Measurements from ENCODE around the gene PRSS1. TPM values are rescaled to one million over a fixed set of nuclear protein-coding genes. Genes with fewer than 3 reads are reported as not detected.
"Not testable (repeated sequence)": the region's sequence is repeated elsewhere in the genome, so short reads cannot be mapped to it uniquely, and the experiment has no call there.

The PRSS1 gene
- total and polyA plus RNA-seq, 2 donors (not counting 1 experiment from before 2014, with no cell fraction given), result not detected

GRCh38 chr7:142767861-142768260 is 18.6 kb downstream of the PRSS1 start:
- no peak overlapping the region for H3K4me2 ChIP-seq (replicated peaks; ENCODE audit: low read depth, low read length, poor library complexity, severe bottlenecking)
- H3K27me3 ChIP-seq (replicated peaks in 1 of 4; ENCODE audit: control extremely low read depth in 1 of 4, control insufficient read depth in 3 of 4, insufficient read depth in 4 of 4, low read length in 3 of 4), result peaks cover 0 to 3% (median 0%) of the 10 kb centered on the region in 4 experiments
- ATAC-seq (ENCODE audit: low read depth) (no peak), DNase-seq (no peak)
- H3K9me3 ChIP-seq (ENCODE audit: control extremely low read depth in 1 of 3, control insufficient read depth in 2 of 3, insufficient read depth in 1 of 3, low read length in 2 of 3), result no peaks in the 10 kb centered on the region
- Mint-ChIP-seq H3K4me3 (no peak overlapping the region), H3K27ac (no peak overlapping the region), H3K9me3 (ENCODE audit: insufficient read depth) (no peaks in the 10 kb centered on the region), H3K27me3 (peaks cover 4% of the 10 kb centered on the region), H3K4me1 (peaks cover 21% of the 10 kb centered on the region)
- H3K79me2 ChIP-seq (ENCODE audit: control insufficient read depth, insufficient read depth, low read length), result no peaks in the 10 kb centered on the region
- H3K36me3 ChIP-seq (replicated peaks in 1 of 2; ENCODE audit: control extremely low read depth in 1 of 2, control insufficient read depth in 1 of 2, extremely low read depth in 1 of 2, insufficient read depth in 2 of 2, low read length in 1 of 2), result no peaks in the 10 kb centered on the region
- no peak overlapping the region for H3K4me3 ChIP-seq (ENCODE audit: control extremely low read depth in 1 of 5, extremely low read depth in 1 of 5, insufficient read depth in 1 of 5, low read depth in 2 of 5, low read length in 4 of 5)
- CTCF ChIA-PET, result interaction anchor here (1.3 to 5.5 kb wide), 2 partner anchors 15 to 56 kb away, joined by 5 to 41 read pairs; no protein-coding TSS in a partner anchor
- H3K9ac ChIP-seq (ENCODE audit: low read length), result no peak overlapping the region
- no peaks in the 10 kb centered on the region for H4K20me1 ChIP-seq (ENCODE audit: control insufficient read depth, insufficient read depth, low read length, poor library complexity, severe bottlenecking)
- 100% methylated on average over 1 of the region's 1 CpG for WGBS (ENCODE audit: insufficient coverage)
- TF ChIP-seq EZH2 (IDR thresholded peaks at IDR 0.05; ENCODE audit: borderline replicate concordance, insufficient read depth, low read depth, low read length, poor library complexity, severe bottlenecking) (no peak), CTCF (IDR thresholded peaks at IDR 0.05) (no peak)
- no peak overlapping the region for H2AFZ ChIP-seq (ENCODE audit: insufficient read depth, low read depth, low read length, poor library complexity, severe bottlenecking)
- no peak overlapping the region for H3K27ac ChIP-seq (ENCODE audit: low read length in 2 of 2)
- intact Hi-C loops (cut with micrococcal nuclease), result no loop called here
- POLR2A ChIA-PET, result interaction anchor here (1.1 kb wide), 1 partner anchor 29 kb away, joined by 4 read pairs; no protein-coding TSS in a partner anchor
- peaks cover 9 to 21% of the 10 kb centered on the region in 2 donors for H3K4me1 ChIP-seq (ENCODE audit: control insufficient read depth in 2 of 2, insufficient read depth in 2 of 2, low read length in 2 of 2)

GRCh38 chr7:142768885-142769284 is 19.6 kb downstream of the PRSS1 start:
- H3K27ac ChIP-seq (ENCODE audit: low read length in 2 of 2); POLR2A ChIA-PET; H3K4me3 Mint-ChIP-seq; H3K9me3 Mint-ChIP-seq (ENCODE audit: insufficient read depth); H3K36me3 ChIP-seq (replicated peaks in 1 of 2; ENCODE audit: control extremely low read depth in 1 of 2, control insufficient read depth in 1 of 2, extremely low read depth in 1 of 2, insufficient read depth in 2 of 2, low read length in 1 of 2); H3K27me3 ChIP-seq (replicated peaks in 1 of 4; ENCODE audit: control extremely low read depth in 1 of 4, control insufficient read depth in 3 of 4, insufficient read depth in 4 of 4, low read length in 3 of 4); H2AFZ ChIP-seq (ENCODE audit: insufficient read depth, low read depth, low read length, poor library complexity, severe bottlenecking); H3K27ac Mint-ChIP-seq; H3K79me2 ChIP-seq (ENCODE audit: control insufficient read depth, insufficient read depth, low read length); H3K4me2 ChIP-seq (replicated peaks; ENCODE audit: low read depth, low read length, poor library complexity, severe bottlenecking); H3K9me3 ChIP-seq (ENCODE audit: control extremely low read depth in 1 of 3, control insufficient read depth in 2 of 3, insufficient read depth in 1 of 3, low read length in 2 of 3); ATAC-seq (ENCODE audit: low read depth); H3K9ac ChIP-seq (ENCODE audit: low read length); DNase-seq; H3K4me3 ChIP-seq (ENCODE audit: control extremely low read depth in 1 of 5, extremely low read depth in 1 of 5, insufficient read depth in 1 of 5, low read depth in 2 of 5, low read length in 4 of 5); intact Hi-C loops (cut with micrococcal nuclease); H3K27me3 Mint-ChIP-seq; H4K20me1 ChIP-seq (ENCODE audit: control insufficient read depth, insufficient read depth, low read length, poor library complexity, severe bottlenecking): not testable (repeated sequence)
- H3K4me1 ChIP-seq (ENCODE audit: control insufficient read depth in 2 of 2, insufficient read depth in 2 of 2, low read length in 2 of 2), result peaks cover 9 to 21% of the 10 kb centered on the region in 2 donors
- CTCF ChIA-PET, result interaction anchor here (1.2 to 5.5 kb wide), 2 partner anchors 14 to 56 kb away, joined by 3 to 41 read pairs; no protein-coding TSS in a partner anchor
- H3K4me1 Mint-ChIP-seq, result peaks cover 21% of the 10 kb centered on the region
- 88% methylated on average over 2 of the region's 3 CpGs for WGBS (ENCODE audit: insufficient coverage)

All from B cell (primary cell).